Thymus (tissue), 11 donors: ENCODE results near the gene HLCS. TPM values are rescaled to one million over a fixed set of nuclear protein-coding genes. Genes with fewer than 3 reads are reported as not detected.

Experiments
- DNase-seq, 9 donors: peaks; one replicate each; pipeline ENCODE4 v3.0.0-alpha.2; 2013; ENCODE audit warnings: low spot score in 9 of 9, low read depth in 6 of 9, missing footprints in 1 of 9
- H3K27ac ChIP-seq, 2 donors: one replicate each; pipeline ENCODE4 v1.5.1; 2013; ENCODE audit warnings: control low read depth in 1 of 2, low read depth in 1 of 2, low read length in 1 of 2, mild to moderate bottlenecking in 1 of 2, moderate library complexity in 1 of 2
- H3K27me3 ChIP-seq, 2 donors: one replicate each; pipeline ENCODE4 v1.5.1; 2013; ENCODE audit warnings: low read length in 1 of 2; ENCODE audit not compliant: control insufficient read depth in 2 of 2, insufficient read depth in 1 of 2
- H3K36me3 ChIP-seq, 2 donors: one replicate each; pipeline ENCODE4 v1.5.1; 2013; ENCODE audit warnings: low read length in 1 of 2, mild to moderate bottlenecking in 1 of 2, moderate library complexity in 1 of 2; ENCODE audit not compliant: control insufficient read depth in 2 of 2, insufficient read depth in 2 of 2
- H3K4me1 ChIP-seq, 2 donors: one replicate each; pipeline ENCODE4 v1.5.1; 2013; ENCODE audit warnings: low read length in 2 of 2; ENCODE audit not compliant: control insufficient read depth in 2 of 2, insufficient read depth in 2 of 2
- H3K4me3 ChIP-seq, 2 donors: one replicate each; pipeline ENCODE4 v1.5.1; 2013; ENCODE audit warnings: low read length in 2 of 2, control low read depth in 1 of 2, mild to moderate bottlenecking in 1 of 2
- H3K9me3 ChIP-seq, 2 donors: one replicate each; pipeline ENCODE4 v1.5.1; 2013; ENCODE audit warnings: low read length in 1 of 2, mild to moderate bottlenecking in 1 of 2; ENCODE audit not compliant: control insufficient read depth in 2 of 2, insufficient read depth in 1 of 2
- WGBS: extraction: QIAGEN DNeasy Blood & Tissue Kit; methylation state at CpG from one replicate; pipeline ENCODE4 v1.1.7; 2013; 5-methylcytosine and 5-hydroxymethylcytosine counted together
- polyA plus RNA-seq: library from polyadenylated mRNA; stranded (reverse); fragments of 200-250 nt; gene quantifications from one replicate; pipeline ENCODE4 v1.2.3, GENCODE V29; 2013
- total RNA-seq: library from RNA; stranded (reverse); fragments of 120-200 nt; gene quantifications from one replicate; pipeline ENCODE4 v1.2.4, GENCODE V29; 2013
- donor health status: healthy.

HLCS gene
- total and polyA plus RNA-seq, 2 donors = 4.6 to 5.4 TPM

- WGBS = 93% methylated on average over 25 of the region's 25 CpGs
- H3K36me3 ChIP-seq = no peaks in the 10 kb centered on the region
- no peaks in the 10 kb centered on the region for H3K4me1 ChIP-seq
- H3K9me3 ChIP-seq = no peaks in the 10 kb centered on the region
- H3K27ac ChIP-seq = no peak overlapping the region
- no peak overlapping the region for H3K4me3 ChIP-seq
- H3K27me3 ChIP-seq = peaks cover 8 to 65% of the 10 kb centered on the region in 2 donors
- DNase-seq = no peak
Observed at GRCh38 chr21:36722370-36723368, 243.8 kb downstream of the HLCS start.

- Histone ChIP-seq H3K27me3 (peaks cover 12 to 69% of the 10 kb centered on the region in 2 donors), H3K36me3 (no peaks in the 10 kb centered on the region), H3K4me1 (no peaks in the 10 kb centered on the region), H3K4me3 (no peak overlapping the region), H3K9me3 (no peaks in the 10 kb centered on the region), H3K27ac (no peak overlapping the region)
- 96% methylated on average over 7 of the region's 7 CpGs for WGBS
- DNase-seq = no peak
Observed at GRCh38 chr21:36721817-36722216, 244.7 kb downstream of the HLCS start.

- no peak overlapping the region for H3K4me3 ChIP-seq
- DNase-seq = no peak
- H3K27me3 ChIP-seq = peaks cover 20 to 67% of the 10 kb centered on the region in 2 donors
- WGBS = 92% methylated on average over 10 of the region's 10 CpGs
- no peaks in the 10 kb centered on the region for H3K9me3 ChIP-seq
- no peak overlapping the region for H3K27ac ChIP-seq
- no peaks in the 10 kb centered on the region for H3K4me1 ChIP-seq
- H3K36me3 ChIP-seq = no peaks in the 10 kb centered on the region
Observed at GRCh38 chr21:36719614-36720013, 246.9 kb downstream of the HLCS start.

- H3K27ac ChIP-seq = no peak overlapping the region
- no peaks in the 10 kb centered on the region for H3K9me3 ChIP-seq
- WGBS = 91% methylated on average over 18 of the region's 18 CpGs
- peaks cover 24 to 70% of the 10 kb centered on the region in 2 donors for H3K27me3 ChIP-seq
- no peak for DNase-seq
- H3K4me1 ChIP-seq = no peaks in the 10 kb centered on the region
- no peak overlapping the region for H3K4me3 ChIP-seq
- H3K36me3 ChIP-seq = no peaks in the 10 kb centered on the region
Observed at GRCh38 chr21:36718951-36719501, 247.4 kb downstream of the HLCS start.

- no peak overlapping the region for H3K27ac ChIP-seq
- 88% methylated on average over 6 of the region's 6 CpGs for WGBS
- H3K9me3 ChIP-seq = no peaks in the 10 kb centered on the region
- peaks cover 34 to 71% of the 10 kb centered on the region in 2 donors for H3K27me3 ChIP-seq
- no peak overlapping the region for H3K4me3 ChIP-seq
- no peak for DNase-seq
- H3K36me3 ChIP-seq = no peaks in the 10 kb centered on the region
- no peaks in the 10 kb centered on the region for H3K4me1 ChIP-seq
Observed at GRCh38 chr21:36717976-36718375, 248.5 kb downstream of the HLCS start.

- H3K27ac ChIP-seq = no peak overlapping the region
- H3K4me3 ChIP-seq = no peak overlapping the region
- no peaks in the 10 kb centered on the region for H3K9me3 ChIP-seq
- WGBS = 58% methylated on average over 9 of the region's 9 CpGs
- H3K27me3 ChIP-seq = peaks cover 42 to 71% of the 10 kb centered on the region in 2 donors
- H3K4me1 ChIP-seq = no peaks in the 10 kb centered on the region
- DNase-seq = no peak
- no peaks in the 10 kb centered on the region for H3K36me3 ChIP-seq
Observed at GRCh38 chr21:36716836-36717235, 249.6 kb downstream of the HLCS start.

GRCh38 chr21:36716387-36716786 is 250.1 kb downstream of the HLCS start:
- no peaks in the 10 kb centered on the region for H3K4me1 ChIP-seq
- H3K9me3 ChIP-seq = no peaks in the 10 kb centered on the region
- WGBS = 86% methylated on average over 2 of the region's 2 CpGs
- no peak overlapping the region for H3K27ac ChIP-seq
- no peak for DNase-seq
- H3K4me3 ChIP-seq = no peak overlapping the region
- peaks cover 43 to 73% of the 10 kb centered on the region in 2 donors for H3K27me3 ChIP-seq
- H3K36me3 ChIP-seq = no peaks in the 10 kb centered on the region

GRCh38 chr21:36713746-36714145 is 252.7 kb downstream of the HLCS start:
- WGBS = 62% methylated on average over 3 of the region's 3 CpGs
- H3K4me1 ChIP-seq = no peaks in the 10 kb centered on the region
- no peak for DNase-seq
- no peak overlapping the region for H3K27ac ChIP-seq
- no peak overlapping the region for H3K4me3 ChIP-seq
- no peaks in the 10 kb centered on the region for H3K36me3 ChIP-seq
- H3K9me3 ChIP-seq = no peaks in the 10 kb centered on the region
- peaks cover 65 to 83% of the 10 kb centered on the region in 2 donors for H3K27me3 ChIP-seq

- Histone ChIP-seq H3K27ac (no peak overlapping the region), H3K4me1 (peaks cover 11 to 16% of the 10 kb centered on the region in 2 donors), H3K9me3 (peaks cover 2 to 7% of the 10 kb centered on the region in 2 donors), H3K4me3 (no peak overlapping the region), H3K27me3 (peaks cover 78 to 94% of the 10 kb centered on the region in 2 donors), H3K36me3 (no peaks in the 10 kb centered on the region)
- DNase-seq = no peak
- WGBS = 4% methylated on average over 13 of the region's 13 CpGs
Observed at GRCh38 chr21:36710729-36711048, 255.8 kb downstream of the HLCS start.
